Aorta (tissue), 5 donors: ENCODE measurements around the gene ARHGAP26. TPM values are rescaled to one million over a fixed set of nuclear protein-coding genes. Genes with fewer than 3 reads are reported as not detected.
"Not testable (repeated sequence)": the region's sequence is repeated elsewhere in the genome, so short reads cannot be mapped to it uniquely, and the experiment has no call there.

Source experiments
- ATAC-seq: fragments of 200-7000 bp; cut with Tn5 transposase; one replicate; pipeline ENCODE4 v1.9.1; 2022; ENCODE audit warnings: moderate library complexity; ENCODE audit not compliant: low FRiP score
- DNase-seq, 2 donors: peaks; one replicate each; pipeline ENCODE4 v3.0.0-alpha.2; 2020
- H3K27ac ChIP-seq, 2 donors: one replicate each; pipeline ENCODE4 v1.5.1; 2013; ENCODE audit warnings: low read length in 2 of 2, mild to moderate bottlenecking in 2 of 2, moderate library complexity in 2 of 2, control low read depth in 1 of 2, inconsistent platforms in 1 of 2, low read depth in 1 of 2
- H3K27me3 ChIP-seq, 2 donors: one replicate each; pipeline ENCODE4 v1.6.1; 2013; ENCODE audit warnings: control low read depth in 1 of 2, low read length in 1 of 2, mild to moderate bottlenecking in 1 of 2, moderate library complexity in 1 of 2; ENCODE audit not compliant: insufficient read depth in 2 of 2, control insufficient read depth in 1 of 2
- H3K36me3 ChIP-seq, 2 donors: one replicate each; pipeline ENCODE4 v1.6.1; 2013; ENCODE audit warnings: control low read depth in 1 of 2, low read length in 1 of 2, mild to moderate bottlenecking in 1 of 2; ENCODE audit not compliant: insufficient read depth in 2 of 2, control insufficient read depth in 1 of 2
- H3K4me1 ChIP-seq, 2 donors: one replicate each; pipeline ENCODE4 v1.6.1; 2013; ENCODE audit warnings: low read length in 2 of 2, control low read depth in 1 of 2, mild to moderate bottlenecking in 1 of 2, moderate library complexity in 1 of 2; ENCODE audit not compliant: insufficient read depth in 2 of 2, control insufficient read depth in 1 of 2
- H3K4me3 ChIP-seq, 2 donors: one replicate each; pipeline ENCODE4 v1.5.1; 2013; ENCODE audit warnings: low read length in 2 of 2, control low read depth in 1 of 2, mild to moderate bottlenecking in 1 of 2
- H3K9me3 ChIP-seq: one replicate; pipeline ENCODE4 v1.6.1; 2013; ENCODE audit warnings: mild to moderate bottlenecking, low read length; ENCODE audit not compliant: control insufficient read depth
- WGBS, 2 donors: extraction: QIAGEN DNeasy Blood & Tissue Kit; methylation state at CpG; one replicate each; pipeline ENCODE4 v1.1.7; 2013; 5-methylcytosine and 5-hydroxymethylcytosine counted together
- intact Hi-C, 2 donors: fragments of 100-400 bp; cut with DNase I; formaldehyde crosslinking; loops; one replicate each; pipeline versions ENCODE4 v1.14.2 to v1.15.0; 2022
- polyA plus RNA-seq, 2 donors: library from polyadenylated mRNA; stranded (reverse); fragments of 200-250 nt; gene quantifications; one replicate each; pipeline ENCODE4 v1.2.3, GENCODE V29; 2013
- total RNA-seq, 2 donors: library from RNA; stranded (reverse); fragmentation: NEBNext Ultra II Directional; extraction: Animal tissue kit (Norgen Biotek cat#: 25700); gene quantifications; one replicate each; pipeline ENCODE4 v1.2.1, GENCODE V29; 2021
- donor health status: healthy with polysubstance abuse.
- donor health status: Bipolar disorder and iron deficiency.
- donor health status: DM: no; HTN: no; CAD: no.
- donor health status: DM: no; HTN: no; CAD: no.
- donor health status: DM: yes; HTN: yes; CAD: no.

Gene ARHGAP26
- total and polyA plus RNA-seq, 4 donors: 4.5 to 70.7 (median 29.6) TPM

DNA sequence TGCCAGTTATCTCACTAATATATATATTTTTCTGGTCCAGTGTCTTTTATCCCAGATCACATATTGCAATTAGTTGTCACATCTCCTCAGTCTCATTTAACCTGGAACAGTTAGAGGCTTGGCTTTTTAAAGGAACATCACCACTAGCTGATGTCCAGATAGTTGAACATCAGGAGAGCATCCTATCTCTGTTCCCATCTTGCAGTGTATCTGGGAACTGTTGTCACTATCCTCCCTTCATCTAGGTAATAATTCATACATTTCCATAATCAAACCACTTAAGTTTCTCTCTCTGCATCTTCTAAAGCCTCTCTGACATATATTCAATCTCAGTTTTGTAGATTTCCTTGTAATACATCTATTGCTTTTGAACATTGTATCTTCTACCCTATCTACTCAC, 175.7 kb downstream of the ARHGAP26 start:
- H3K27ac ChIP-seq: no peak overlapping the region
- no peak for ATAC-seq
- no peaks in the 10 kb centered on the region for H3K27me3 ChIP-seq
- no peaks in the 10 kb centered on the region for H3K9me3 ChIP-seq
- no peak for DNase-seq
- no peaks in the 10 kb centered on the region for H3K4me1 ChIP-seq
- H3K4me3 ChIP-seq: no peak overlapping the region
- intact Hi-C loops: no loop called here
- no peaks in the 10 kb centered on the region for H3K36me3 ChIP-seq

- no peaks in the 10 kb centered on the region for H3K9me3 ChIP-seq
- H3K36me3 ChIP-seq: no peaks in the 10 kb centered on the region
- intact Hi-C loops: no loop called here
- DNase-seq: no peak
- 63 to 65% methylated on average over 4 of the region's 4 CpGs for WGBS, 2 donors
- no peaks in the 10 kb centered on the region for H3K27me3 ChIP-seq
- ATAC-seq: no peak
- no peak overlapping the region for H3K27ac ChIP-seq
- no peak overlapping the region for H3K4me3 ChIP-seq
- no peaks in the 10 kb centered on the region for H3K4me1 ChIP-seq
Observed at GRCh38 chr5:142946547-142947426, 176.6 kb downstream of the ARHGAP26 start.

- Histone ChIP-seq H3K4me1 (no peaks in the 10 kb centered on the region), H3K36me3 (no peaks in the 10 kb centered on the region), H3K27ac (no peak overlapping the region), H3K9me3 (no peaks in the 10 kb centered on the region), H3K27me3 (no peaks in the 10 kb centered on the region), H3K4me3 (no peak overlapping the region)
- no peak for DNase-seq
- intact Hi-C loops: no loop called here
- ATAC-seq: no peak
Observed at GRCh38 chr5:142947427-142947709, 177.2 kb downstream of the ARHGAP26 start.

GRCh38 chr5:142952229-142952628, 182.1 kb downstream of the ARHGAP26 start:
- Histone ChIP-seq H3K4me1 (no peaks in the 10 kb centered on the region), H3K27me3 (no peaks in the 10 kb centered on the region), H3K4me3 (no peak overlapping the region), H3K9me3 (no peaks in the 10 kb centered on the region), H3K27ac (no peak overlapping the region), H3K36me3 (no peaks in the 10 kb centered on the region)
- 94 to 98% methylated on average over 3 of the region's 3 CpGs for WGBS, 2 donors
- no peak for ATAC-seq
- DNase-seq: no peak
- intact Hi-C loops: no loop called here

DNA sequence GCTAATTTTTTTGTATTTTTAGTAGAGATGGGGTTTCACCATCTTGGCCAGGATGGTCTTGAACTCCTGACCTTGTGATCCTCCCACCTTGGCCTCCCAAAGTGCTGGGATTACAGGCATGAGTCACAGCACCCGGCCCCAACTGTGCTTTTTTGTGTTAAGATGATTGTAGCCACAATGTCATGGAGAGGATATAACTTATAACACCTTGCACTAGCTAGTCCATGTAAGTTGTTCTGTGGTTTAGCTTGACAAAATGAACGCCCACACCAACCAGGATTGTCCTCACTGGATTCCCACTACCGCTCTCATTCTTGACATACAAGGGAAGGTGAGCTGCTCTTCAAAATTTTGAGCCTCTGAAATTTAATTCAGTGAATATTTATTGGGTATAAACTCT, 182.7 kb downstream of the ARHGAP26 start:
- H3K9me3 ChIP-seq, H3K27ac ChIP-seq, DNase-seq, H3K27me3 ChIP-seq, H3K4me1 ChIP-seq, intact Hi-C loops, H3K36me3 ChIP-seq, H3K4me3 ChIP-seq, ATAC-seq: not testable (repeated sequence)
- 87 to 96% methylated on average over 3 of the region's 3 CpGs for WGBS, 2 donors

GRCh38 chr5:142954455-142954854, 184.3 kb downstream of the ARHGAP26 start:
- Histone ChIP-seq H3K27me3 (no peaks in the 10 kb centered on the region), H3K27ac (no peak overlapping the region), H3K4me1 (no peaks in the 10 kb centered on the region), H3K36me3 (no peaks in the 10 kb centered on the region), H3K4me3 (no peak overlapping the region), H3K9me3 (no peaks in the 10 kb centered on the region)
- intact Hi-C loops: no loop called here
- WGBS, 2 donors: 95% methylated on average over 2 of the region's 2 CpGs
- no peak for DNase-seq
- ATAC-seq: no peak

DNA sequence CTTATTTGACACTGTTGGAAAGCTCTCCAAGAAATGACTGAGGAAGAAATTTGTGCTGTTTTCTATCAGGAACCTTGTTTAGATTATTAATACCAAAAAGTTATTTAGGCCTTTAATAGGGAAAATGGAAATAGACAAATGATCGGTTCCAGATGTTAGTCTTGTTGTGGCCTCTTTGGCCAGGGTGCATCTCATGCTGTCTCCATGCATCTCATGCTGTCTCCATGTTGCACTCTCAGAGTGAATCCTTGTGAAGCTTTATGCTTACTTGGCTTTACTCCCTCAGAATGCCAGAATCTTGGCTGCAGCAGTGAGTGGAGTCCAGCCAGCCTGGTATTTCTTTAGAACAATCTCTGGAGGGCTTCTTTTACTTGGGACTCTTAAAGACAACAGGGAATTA, 185.5 kb downstream of the ARHGAP26 start:
- H3K27me3 ChIP-seq: no peaks in the 10 kb centered on the region
- intact Hi-C loops: no loop called here
- WGBS, 2 donors: 76 to 84% methylated on average over 1 of the region's 1 CpG
- no peak overlapping the region for H3K4me3 ChIP-seq
- H3K36me3 ChIP-seq: no peaks in the 10 kb centered on the region
- no peaks in the 10 kb centered on the region for H3K9me3 ChIP-seq
- no peak overlapping the region for H3K27ac ChIP-seq
- DNase-seq (no peak), ATAC-seq (no peak)
- H3K4me1 ChIP-seq: no peaks in the 10 kb centered on the region

DNA sequence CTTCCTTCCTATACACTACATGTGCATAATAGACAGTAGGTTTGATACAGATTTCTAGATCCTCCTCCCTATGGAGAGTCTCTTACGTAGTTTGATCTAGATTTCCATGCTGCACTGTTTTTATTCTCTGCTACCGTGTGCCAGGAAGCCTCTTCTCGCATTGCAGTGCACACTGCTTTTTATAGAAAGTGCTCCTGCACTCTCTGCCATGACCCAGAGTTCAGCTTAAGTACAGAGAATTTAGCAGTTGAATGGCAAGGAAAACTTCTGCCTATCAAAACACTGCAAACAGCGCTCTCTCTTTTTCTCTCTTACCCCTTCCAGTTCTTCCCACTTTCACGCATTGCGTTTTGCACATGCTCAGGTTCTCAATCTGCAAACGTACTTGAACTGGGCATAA, 187.4 kb downstream of the ARHGAP26 start:
- Histone ChIP-seq H3K36me3 (no peaks in the 10 kb centered on the region), H3K9me3 (no peaks in the 10 kb centered on the region), H3K4me3 (no peak overlapping the region), H3K4me1 (no peaks in the 10 kb centered on the region), H3K27ac (no peak overlapping the region), H3K27me3 (no peaks in the 10 kb centered on the region)
- ATAC-seq: no peak
- no peak for DNase-seq
- WGBS, 2 donors: 3 to 9% methylated on average over 7 of the region's 7 CpGs
- intact Hi-C loops: no loop called here

GRCh38 chr5:142958944-142959682, 188.9 kb downstream of the ARHGAP26 start:
- ATAC-seq (no peak), DNase-seq (no peak)
- WGBS, 2 donors: 100% methylated on average over 1 of the region's 1 CpG

More at GRCh38 chr5:142958944-142959682, 188.9 kb downstream of the ARHGAP26 start:
- H3K27ac ChIP-seq: no peak overlapping the region
- H3K27me3 ChIP-seq: no peaks in the 10 kb centered on the region
- H3K36me3 ChIP-seq: no peaks in the 10 kb centered on the region
- H3K4me1 ChIP-seq: no peaks in the 10 kb centered on the region
- H3K9me3 ChIP-seq: no peaks in the 10 kb centered on the region
- intact Hi-C loops: no loop called here
- H3K4me3 ChIP-seq: no peak overlapping the region
